ENCODE data around the gene HSD11B2. TPM values are rescaled to one million over a fixed set of nuclear protein-coding genes. Genes with fewer than 3 reads are reported as not detected.

Gene HSD11B2
- total RNA-seq, 4 donors from 2014 or later = 1.2 to 82.1 (median 9.7) TPM

- intact Hi-C loops (cut with DNase I; ENCODE audit: low total_unique reads) = no loop called here
- Histone ChIP-seq H3K9me3 (no peaks in the 10 kb centered on the region), H3K27me3 (no peaks in the 10 kb centered on the region), H3K36me3 (no peaks in the 10 kb centered on the region), H3K4me1 (peaks cover 4 to 10% of the 10 kb centered on the region in 2 donors), H3K4me3 (no peak overlapping the region), H3K27ac (no peak overlapping the region)
- DNase-seq = no peak
- TF ChIP-seq, protein P1, sequence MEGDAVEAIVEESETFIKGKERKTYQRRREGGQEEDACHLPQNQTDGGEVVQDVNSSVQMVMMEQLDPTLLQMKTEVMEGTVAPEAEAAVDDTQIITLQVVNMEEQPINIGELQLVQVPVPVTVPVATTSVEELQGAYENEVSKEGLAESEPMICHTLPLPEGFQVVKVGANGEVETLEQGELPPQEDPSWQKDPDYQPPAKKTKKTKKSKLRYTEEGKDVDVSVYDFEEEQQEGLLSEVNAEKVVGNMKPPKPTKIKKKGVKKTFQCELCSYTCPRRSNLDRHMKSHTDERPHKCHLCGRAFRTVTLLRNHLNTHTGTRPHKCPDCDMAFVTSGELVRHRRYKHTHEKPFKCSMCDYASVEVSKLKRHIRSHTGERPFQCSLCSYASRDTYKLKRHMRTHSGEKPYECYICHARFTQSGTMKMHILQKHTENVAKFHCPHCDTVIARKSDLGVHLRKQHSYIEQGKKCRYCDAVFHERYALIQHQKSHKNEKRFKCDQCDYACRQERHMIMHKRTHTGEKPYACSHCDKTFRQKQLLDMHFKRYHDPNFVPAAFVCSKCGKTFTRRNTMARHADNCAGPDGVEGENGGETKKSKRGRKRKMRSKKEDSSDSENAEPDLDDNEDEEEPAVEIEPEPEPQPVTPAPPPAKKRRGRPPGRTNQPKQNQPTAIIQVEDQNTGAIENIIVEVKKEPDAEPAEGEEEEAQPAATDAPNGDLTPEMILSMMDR (IDR thresholded peaks at IDR 0.05) = no peak
- no peak for TF ChIP-seq POLR2A (IDR thresholded peaks at IDR 0.05)
These were observed 37.8 kb downstream of the HSD11B2 start for GRCh38 chr16:67468731-67469130.

GRCh38 chr16:67470359-67470758 is 39.4 kb downstream of the HSD11B2 start:
- Histone ChIP-seq H3K4me3 (no peak overlapping the region), H3K27me3 (no peaks in the 10 kb centered on the region), H3K27ac (no peak overlapping the region), H3K4me1 (peaks cover 4 to 8% of the 10 kb centered on the region in 2 donors), H3K36me3 (no peaks in the 10 kb centered on the region), H3K9me3 (no peaks in the 10 kb centered on the region)
- TF ChIP-seq, protein P1 (IDR thresholded peaks at IDR 0.05) = no peak
- intact Hi-C loops (cut with DNase I; ENCODE audit: low total_unique reads) = no loop called here
- DNase-seq = no peak

DNA sequence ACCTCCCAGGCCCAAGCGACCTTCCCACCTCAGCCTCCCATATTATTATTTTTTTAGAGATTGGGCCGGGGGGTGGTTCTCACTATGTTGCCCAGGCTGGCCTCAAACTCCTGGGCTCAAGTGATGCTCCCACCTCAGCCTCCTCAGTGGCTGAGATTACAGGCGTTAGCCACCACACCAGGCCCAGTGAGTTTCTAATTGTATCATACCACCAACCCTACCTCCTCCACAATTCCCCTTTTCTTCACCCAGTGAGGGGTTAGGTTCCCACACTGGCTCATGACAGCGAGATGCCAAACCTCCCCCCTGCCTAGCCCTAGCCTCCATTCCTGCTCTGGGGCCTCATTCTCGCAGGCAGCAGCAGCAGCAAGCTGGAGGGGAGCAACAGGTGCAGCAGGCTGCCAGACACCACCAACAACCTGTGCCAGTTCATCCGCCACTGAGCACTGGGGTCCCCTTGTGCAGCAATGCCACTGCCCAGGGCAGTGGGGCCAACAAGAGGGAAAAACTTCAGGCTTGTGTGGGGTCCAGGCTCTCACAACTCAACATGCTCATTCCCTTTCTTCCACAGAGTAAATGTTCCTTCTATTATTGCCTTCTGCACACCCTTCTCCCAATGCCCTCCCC is 41.0 kb downstream of the HSD11B2 start:
- no peak overlapping the region for H3K4me3 ChIP-seq
- H3K27me3 ChIP-seq = no peaks in the 10 kb centered on the region
- TF ChIP-seq, protein P1 (IDR thresholded peaks at IDR 0.05) = no peak
- no peak for TF ChIP-seq POLR2A (IDR thresholded peaks at IDR 0.05)
- no peak for DNase-seq
- no peaks in the 10 kb centered on the region for H3K9me3 ChIP-seq
- H3K27ac ChIP-seq = no peak overlapping the region
- H3K36me3 ChIP-seq = no peaks in the 10 kb centered on the region
- H3K4me1 ChIP-seq = peaks cover 0 to 5% of the 10 kb centered on the region in 2 donors
- intact Hi-C loops (cut with DNase I; ENCODE audit: low total_unique reads) = no loop called here

DNA sequence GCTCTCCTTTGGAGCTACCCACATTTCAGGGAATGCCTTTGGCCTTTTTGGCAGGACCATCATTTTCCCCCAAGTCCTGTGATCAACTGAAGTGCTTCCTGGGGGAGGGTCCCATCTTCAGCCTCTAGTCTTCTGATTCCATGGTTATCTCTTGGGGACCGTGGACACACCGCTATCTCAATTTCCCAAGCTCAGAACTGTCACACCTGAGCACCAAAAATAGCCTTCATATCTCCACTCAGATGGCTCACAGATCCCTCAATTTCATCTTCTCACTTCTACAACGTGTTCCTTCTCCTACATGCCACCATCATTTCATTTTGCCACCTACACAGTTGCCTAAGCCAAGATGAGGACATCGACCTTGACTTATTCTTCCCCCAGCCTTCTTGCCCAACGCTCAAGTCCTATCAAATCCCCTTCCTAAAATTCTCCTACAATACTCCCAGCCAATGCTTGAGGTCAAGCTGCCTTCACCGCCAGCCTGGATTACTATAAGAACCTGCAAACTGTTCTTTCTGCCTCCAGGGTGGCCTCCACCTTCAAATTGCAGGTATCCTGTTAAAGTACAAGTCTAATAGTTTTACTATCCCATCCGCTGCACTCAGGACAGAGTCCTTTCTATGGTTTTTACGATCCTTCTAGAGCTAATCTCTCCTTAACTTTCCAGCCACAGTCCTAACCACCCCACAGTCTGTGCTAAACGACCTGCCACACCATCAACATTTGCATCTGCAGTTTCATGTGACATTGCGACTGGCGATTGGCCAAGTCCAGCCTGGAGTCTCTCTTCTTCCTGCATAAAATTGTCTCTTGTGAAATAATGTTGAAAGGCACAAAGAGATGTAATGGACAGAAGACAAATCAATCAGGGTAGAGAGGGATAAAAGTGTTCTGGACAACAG is 43.9 kb downstream of the HSD11B2 start:
- no peaks in the 10 kb centered on the region for H3K27me3 ChIP-seq
- H3K36me3 ChIP-seq = no peaks in the 10 kb centered on the region
- peaks cover 5 to 6% of the 10 kb centered on the region in 2 donors for H3K4me1 ChIP-seq
- no peak for DNase-seq
- TF ChIP-seq POLR2A (IDR thresholded peaks at IDR 0.05) = no peak
- TF ChIP-seq, protein P1 (IDR thresholded peaks at IDR 0.05) = no peak
- no peaks in the 10 kb centered on the region for H3K9me3 ChIP-seq
- intact Hi-C loops (cut with DNase I; ENCODE audit: low total_unique reads) = no loop called here
- H3K27ac ChIP-seq = no peak overlapping the region
- no peak overlapping the region for H3K4me3 ChIP-seq

DNA sequence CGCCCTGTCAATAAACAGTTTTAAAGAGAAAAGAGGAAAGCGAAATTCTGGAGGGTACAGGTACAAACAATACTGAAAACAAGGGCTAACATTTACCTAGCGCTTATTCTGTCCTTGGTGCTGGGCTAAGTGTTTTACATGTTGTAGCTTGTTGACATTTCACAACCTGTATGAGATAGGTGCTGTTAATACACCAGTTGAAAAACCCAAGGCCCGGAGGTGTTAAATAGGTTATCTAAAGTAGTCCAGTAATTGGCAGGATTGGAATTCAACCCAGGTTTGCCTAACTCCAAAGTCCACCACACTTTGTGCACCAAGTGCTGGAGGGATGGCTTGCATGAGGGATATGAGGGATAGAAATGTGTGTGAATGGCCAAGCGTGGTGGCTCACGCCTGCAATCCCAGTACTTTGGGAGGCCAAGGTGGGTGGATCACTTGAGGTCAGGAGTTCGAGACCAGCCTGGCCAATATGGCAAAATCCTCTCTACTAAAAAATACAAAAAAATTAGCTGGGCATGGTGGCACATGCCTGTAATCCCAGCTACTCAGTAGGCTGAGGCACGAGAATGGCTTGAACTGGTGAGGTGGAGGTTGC is 47.1 kb downstream of the HSD11B2 start:
- Histone ChIP-seq H3K27me3 (no peaks in the 10 kb centered on the region), H3K4me1 (peaks cover 0 to 6% of the 10 kb centered on the region in 2 donors), H3K27ac (no peak overlapping the region), H3K4me3 (no peak overlapping the region), H3K36me3 (no peaks in the 10 kb centered on the region), H3K9me3 (no peaks in the 10 kb centered on the region)
- intact Hi-C loops (cut with DNase I; ENCODE audit: low total_unique reads) = no loop called here
- TF ChIP-seq, protein P1 (IDR thresholded peaks at IDR 0.05) = no peak
- no peak for TF ChIP-seq POLR2A (IDR thresholded peaks at IDR 0.05)
- no peak for DNase-seq
